Panc1 (cell line): ENCODE measurements around the gene TBCD. TPM values are rescaled to one million over a fixed set of nuclear protein-coding genes. Genes with fewer than 3 reads are reported as not detected.

Experiments
- ATAC-seq: fragments of 200-7000 bp; cut with Tn5 transposase; 2 replicates; pipeline ENCODE4 v1.9.1; 2020; ENCODE audit warnings: mild to moderate bottlenecking, moderate library complexity
- BruUV-seq: library from RNA; stranded (reverse); fragments of 400-500 nt; replicated peaks from 2 replicates; lab custom pipeline; 2021; lab: Mats Ljungman, UMichigan
- CTCF ChIA-PET: fragments of 300-600 bp; sonication (Branson Sonifier 250); formaldehyde crosslinking; loops from one replicate; lab custom pipeline; 2022; ENCODE audit warnings: antibody characterized with exemption; lab: Charles Lee
- POLR2A ChIA-PET: fragments of 300-600 bp; sonication (Branson Sonifier 250); formaldehyde crosslinking; loops from one replicate; lab custom pipeline; 2022; ENCODE audit warnings: antibody characterized with exemption; lab: Charles Lee
- DNase-seq: peaks from one replicate; pipeline ENCODE4 v3.0.0-alpha.2; 2010; ENCODE audit warnings: low read depth, low spot score
- H3K27ac ChIP-seq: 2 replicates; pipeline ENCODE4 v1.5.1; 2011; ENCODE audit warnings: mild to moderate bottlenecking, low read length, inconsistent platforms
- H3K27me3 ChIP-seq: fragments of 200-500 bp; sonication (Bioruptor generic); 2 replicates; pipeline ENCODE4 v1.6.0; 2014; ENCODE audit warnings: low read length, inconsistent platforms; ENCODE audit not compliant: control insufficient read depth, insufficient read depth
- H3K36me3 ChIP-seq: fragments of 200-500 bp; sonication (Bioruptor generic); 2 replicates; pipeline ENCODE4 v1.5.1; 2014; ENCODE audit warnings: inconsistent platforms, mild to moderate bottlenecking, low read length, moderate library complexity; ENCODE audit not compliant: control insufficient read depth, insufficient read depth
- H3K4me1 ChIP-seq: 2 replicates; pipeline ENCODE4 v1.5.1; 2011; ENCODE audit warnings: inconsistent platforms, mild to moderate bottlenecking, low read length, moderate library complexity; ENCODE audit not compliant: control insufficient read depth, insufficient read depth
- H3K4me3 ChIP-seq, 2 experiments: 2 replicates each; pipeline ENCODE4 v1.5.1; 2011 to 2012; ENCODE audit warnings: low read depth in 2 of 2, low read length in 2 of 2, mild to moderate bottlenecking in 2 of 2, inconsistent platforms in 1 of 2, moderate library complexity in 1 of 2
- H3K9me3 ChIP-seq: fragments of 200-500 bp; sonication (Bioruptor generic); 2 replicates; pipeline ENCODE4 v1.5.1; 2014; ENCODE audit warnings: low read depth, mild to moderate bottlenecking, inconsistent platforms, low read length, moderate library complexity; ENCODE audit not compliant: control insufficient read depth, insufficient read depth
- CTCF ChIP-seq: fragments of 450-650 bp; IDR thresholded peaks from 2 replicates; pipeline ENCODE4 v1.5.1; 2017; ENCODE audit warnings: mild to moderate bottlenecking
- POLR2AphosphoS5 ChIP-seq: IDR thresholded peaks from 2 replicates; pipeline ENCODE4 v1.6.1; 2012; ENCODE audit warnings: mild to moderate bottlenecking, low read depth, low read length, moderate library complexity
- SIN3A ChIP-seq: IDR thresholded peaks from 2 replicates; pipeline ENCODE4 v1.6.1; 2012; ENCODE audit warnings: low read depth, mild to moderate bottlenecking, low read length, moderate library complexity, borderline replicate concordance; ENCODE audit not compliant: insufficient read depth
- TCF7L2 ChIP-seq: IDR thresholded peaks from 2 replicates; pipeline ENCODE4 v1.6.1; 2011; ENCODE audit warnings: mild to moderate bottlenecking, low read depth, low read length, inconsistent platforms
- in situ Hi-C: cut with HindIII; loops from 2 replicates; pipeline ENCODE4 v1.10.0; 2016; ENCODE audit warnings: low sequenced_read_pairs, low pct_unique_long_range_greater_than_20kb
- intact Hi-C: fragments of 100-400 bp; cut with micrococcal nuclease; formaldehyde crosslinking; loops from one replicate; pipeline ENCODE4 v1.10.0; 2022; ENCODE audit not compliant: unreplicated experiment
- total RNA-seq: library from RNA; stranded (reverse); gene quantifications from one replicate; pipeline ENCODE4 v1.2.1, GENCODE V29; 2021; ENCODE audit not compliant: unreplicated experiment
- TF ChIP-seq, protein P1 (sequence below), 2 experiments: IDR thresholded peaks; 2 replicates each; pipeline ENCODE4 v1.6.1; 2011 to 2012; ENCODE audit warnings: low read depth in 2 of 2, control low read depth in 1 of 2, low read length in 1 of 2, mild to moderate bottlenecking in 1 of 2, moderate library complexity in 1 of 2; ENCODE audit not compliant: insufficient read depth in 1 of 2

TBCD gene
- total RNA-seq, 1 experiment from 2014 or later, result 186 TPM

DNA sequence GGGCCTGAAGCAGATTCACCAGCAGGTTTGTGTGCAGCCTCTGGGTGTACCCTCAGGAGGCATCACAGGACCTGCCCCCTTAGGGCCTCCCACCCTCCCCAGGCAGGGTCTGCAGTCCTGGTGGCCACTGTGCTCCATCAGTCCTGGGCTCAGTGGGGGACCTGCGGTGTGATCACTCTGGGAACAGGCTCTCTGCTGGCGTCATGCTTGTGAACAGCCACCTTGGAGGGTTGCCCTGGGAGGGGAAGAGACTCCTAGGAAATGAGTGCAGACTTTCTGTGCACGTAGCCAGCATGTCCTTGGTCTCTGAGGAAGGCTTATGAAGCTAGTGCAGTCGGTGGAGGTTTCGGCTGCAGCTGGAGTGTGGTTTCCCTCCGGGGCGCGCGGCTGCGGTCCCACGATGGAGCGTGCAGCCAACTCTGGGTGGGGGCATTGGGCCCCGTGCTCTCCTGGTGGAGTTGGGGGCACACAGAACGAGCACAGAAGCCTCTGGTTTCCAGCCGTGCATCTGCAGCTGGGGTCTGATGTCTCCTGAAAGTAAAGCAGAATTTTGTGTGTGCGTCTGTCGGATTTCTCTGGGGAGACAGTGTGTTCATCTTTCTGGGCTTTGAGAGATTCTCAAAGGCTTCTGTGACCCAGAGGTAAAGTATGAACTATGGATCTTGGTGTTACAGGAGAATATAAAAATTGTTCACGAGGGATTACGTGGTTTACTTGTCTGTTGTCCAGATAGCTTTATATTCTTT is 156.1 kb downstream of the TBCD start:
- ChIA-PET CTCF (no interaction called here), POLR2A (no interaction called here)
- BruUV-seq, result no TSS peak
- in situ Hi-C loops (no loop called here), intact Hi-C loops (no loop called here)
- Histone ChIP-seq H3K27ac (no peak overlapping the region), H3K4me3 (no peak overlapping the region), H3K36me3 (peaks cover 2% of the 10 kb centered on the region; the same call in 1 of the 2 replicates), H3K9me3 (no peaks in the 10 kb centered on the region), H3K27me3 (no peaks in the 10 kb centered on the region), H3K4me1 (no peaks in the 10 kb centered on the region)
- DNase-seq (no peak), ATAC-seq (0 out of 2 replicates have a peak, but pooled peaks have one; percentile 13)
- TF ChIP-seq SIN3A, result no peak
- no peak for TF ChIP-seq POLR2AphosphoS5
- no peak for TF ChIP-seq CTCF
- no peak for TF ChIP-seq TCF7L2
- TF ChIP-seq, protein P1, sequence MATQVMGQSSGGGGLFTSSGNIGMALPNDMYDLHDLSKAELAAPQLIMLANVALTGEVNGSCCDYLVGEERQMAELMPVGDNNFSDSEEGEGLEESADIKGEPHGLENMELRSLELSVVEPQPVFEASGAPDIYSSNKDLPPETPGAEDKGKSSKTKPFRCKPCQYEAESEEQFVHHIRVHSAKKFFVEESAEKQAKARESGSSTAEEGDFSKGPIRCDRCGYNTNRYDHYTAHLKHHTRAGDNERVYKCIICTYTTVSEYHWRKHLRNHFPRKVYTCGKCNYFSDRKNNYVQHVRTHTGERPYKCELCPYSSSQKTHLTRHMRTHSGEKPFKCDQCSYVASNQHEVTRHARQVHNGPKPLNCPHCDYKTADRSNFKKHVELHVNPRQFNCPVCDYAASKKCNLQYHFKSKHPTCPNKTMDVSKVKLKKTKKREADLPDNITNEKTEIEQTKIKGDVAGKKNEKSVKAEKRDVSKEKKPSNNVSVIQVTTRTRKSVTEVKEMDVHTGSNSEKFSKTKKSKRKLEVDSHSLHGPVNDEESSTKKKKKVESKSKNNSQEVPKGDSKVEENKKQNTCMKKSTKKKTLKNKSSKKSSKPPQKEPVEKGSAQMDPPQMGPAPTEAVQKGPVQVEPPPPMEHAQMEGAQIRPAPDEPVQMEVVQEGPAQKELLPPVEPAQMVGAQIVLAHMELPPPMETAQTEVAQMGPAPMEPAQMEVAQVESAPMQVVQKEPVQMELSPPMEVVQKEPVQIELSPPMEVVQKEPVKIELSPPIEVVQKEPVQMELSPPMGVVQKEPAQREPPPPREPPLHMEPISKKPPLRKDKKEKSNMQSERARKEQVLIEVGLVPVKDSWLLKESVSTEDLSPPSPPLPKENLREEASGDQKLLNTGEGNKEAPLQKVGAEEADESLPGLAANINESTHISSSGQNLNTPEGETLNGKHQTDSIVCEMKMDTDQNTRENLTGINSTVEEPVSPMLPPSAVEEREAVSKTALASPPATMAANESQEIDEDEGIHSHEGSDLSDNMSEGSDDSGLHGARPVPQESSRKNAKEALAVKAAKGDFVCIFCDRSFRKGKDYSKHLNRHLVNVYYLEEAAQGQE (IDR thresholded peaks at IDR 0.05; ENCODE audit: insufficient read depth in 1 of 2, low read depth in 2 of 2, low read length in 1 of 2), result no peak

DNA sequence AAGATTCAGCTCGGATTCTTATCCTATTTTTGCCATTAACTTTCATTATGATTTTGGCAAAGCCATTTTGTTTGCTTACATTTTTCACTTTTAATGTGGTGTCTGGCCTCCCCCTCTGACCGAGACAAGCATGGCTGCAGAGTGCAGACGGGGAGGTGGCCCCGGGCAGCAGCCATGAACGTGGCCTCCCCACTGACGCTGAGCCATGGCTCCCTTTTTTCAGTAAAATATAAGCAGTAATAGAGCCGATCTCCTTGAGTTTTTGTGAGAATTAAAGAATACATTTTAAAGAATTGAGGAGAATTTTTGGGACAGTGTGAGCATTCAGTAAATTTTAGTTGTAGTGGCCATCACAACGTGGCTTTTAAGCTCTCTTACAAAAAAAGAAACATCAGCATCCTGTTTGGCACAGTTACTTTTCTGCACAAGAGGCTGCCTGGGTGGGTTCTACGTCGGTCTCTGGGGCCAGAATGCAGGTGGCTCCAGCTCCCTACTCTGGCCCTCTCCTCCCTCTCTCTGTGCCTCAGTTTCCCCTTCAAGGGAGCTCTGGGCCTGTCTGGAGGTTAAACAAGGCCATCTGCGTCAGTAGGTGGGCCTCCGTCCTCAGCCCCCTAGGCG is 156.8 kb downstream of the TBCD start:
- TF ChIP-seq, protein P1 (IDR thresholded peaks at IDR 0.05; ENCODE audit: insufficient read depth in 1 of 2, low read depth in 2 of 2, low read length in 1 of 2), result no peak
- TF ChIP-seq CTCF, result no peak
- TF ChIP-seq TCF7L2, result no peak
- no peak for TF ChIP-seq POLR2AphosphoS5
- TF ChIP-seq SIN3A, result no peak
- no peak overlapping the region for H3K27ac ChIP-seq
- no peak for DNase-seq
- POLR2A ChIA-PET, result no interaction called here
- no peaks in the 10 kb centered on the region for H3K4me1 ChIP-seq
- CTCF ChIA-PET, result no interaction called here
- H3K9me3 ChIP-seq, result no peaks in the 10 kb centered on the region
- in situ Hi-C loops (no loop called here), intact Hi-C loops (no loop called here)
- peaks cover 2% of the 10 kb centered on the region; the same call in 1 of the 2 replicates for H3K36me3 ChIP-seq
- TSS peak; percentile 51 for BruUV-seq
- no peaks in the 10 kb centered on the region for H3K27me3 ChIP-seq
- ATAC-seq, result no peak
- no peak overlapping the region for H3K4me3 ChIP-seq
